HEK293 (cell line): ENCODE results near the gene ZC3H18.

Experiments used
- CTCF ChIA-PET: fragments of 350-600 bp; formaldehyde crosslinking; extraction: SDS; loops from one replicate; lab custom pipeline; 2021; ENCODE audit warnings: antibody characterized with exemption; lab: Yijun Ruan, JAX
- POLR2A ChIA-PET: fragments of 300-600 bp; formaldehyde crosslinking; extraction: SDS; loops from one replicate; lab custom pipeline; 2020; ENCODE audit warnings: antibody characterized with exemption, inconsistent platforms; lab: Yijun Ruan, JAX
- H3K27ac ChIP-seq: fragments of 200-500 bp; sonication (Bioruptor generic); 2 replicates; pipeline ENCODE4 v1.5.1; 2014; ENCODE audit warnings: low read depth, low read length, control low read depth, inconsistent platforms; ENCODE audit errors: extremely low read depth
- H3K36me3 ChIP-seq, 2 experiments: fragments of 200-500 bp in 1 of 2; sonication (Bioruptor generic) in 1 of 2; 1 replicate in 1 of 2; 2 replicates in 1 of 2; pipeline ENCODE4 v1.5.1; 2014 to 2017; ENCODE audit warnings: inconsistent platforms in 2 of 2, low read length in 2 of 2; ENCODE audit not compliant: control insufficient read depth in 2 of 2, insufficient read depth in 1 of 2
- H3K4me1 ChIP-seq: fragments of 200-500 bp; sonication (Bioruptor generic); 2 replicates; pipeline ENCODE4 v1.5.1; 2014; ENCODE audit warnings: mild to moderate bottlenecking, low read length, inconsistent platforms; ENCODE audit not compliant: control insufficient read depth, insufficient read depth
- H3K4me3 ChIP-seq: 2 replicates; pipeline ENCODE4 v1.5.1; 2011; ENCODE audit warnings: low read depth, mild to moderate bottlenecking, control low read depth, low read length, moderate library complexity
- H3K9me3 ChIP-seq: fragments of 200-500 bp; sonication (Bioruptor generic); 2 replicates; pipeline ENCODE4 v1.5.1; 2014; ENCODE audit warnings: low read depth, low read length, inconsistent platforms; ENCODE audit not compliant: control insufficient read depth, insufficient read depth
- GLI2 ChIP-seq: fragments of 450-650 bp; formaldehyde crosslinking; IDR thresholded peaks from 2 replicates; pipeline ENCODE4; 2017; ENCODE audit warnings: missing biosample characterization, missing genetic modification characterization, low read depth, borderline replicate concordance
- KLF1 ChIP-seq: fragments of 450-650 bp; formaldehyde crosslinking; IDR thresholded peaks from 2 replicates; pipeline ENCODE4 v1.5.1; 2016; ENCODE audit warnings: missing biosample characterization, missing genetic modification characterization
- KLF7 ChIP-seq: fragments of 450-650 bp; formaldehyde crosslinking; IDR thresholded peaks from 2 replicates; pipeline ENCODE4 v1.5.1; 2016; ENCODE audit warnings: missing biosample characterization, missing genetic modification characterization, borderline replicate concordance
- KLF8 ChIP-seq: fragments of 450-650 bp; formaldehyde crosslinking; IDR thresholded peaks from 2 replicates; pipeline ENCODE4 v1.5.1; 2016; ENCODE audit warnings: missing biosample characterization, missing genetic modification characterization
- KLF9 ChIP-seq: fragments of 450-650 bp; formaldehyde crosslinking; IDR thresholded peaks from 2 replicates; pipeline ENCODE4 v1.5.1; 2016; ENCODE audit warnings: missing biosample characterization, missing genetic modification characterization, low read depth
- SP2 ChIP-seq: fragments of 450-650 bp; formaldehyde crosslinking; IDR thresholded peaks from 2 replicates; pipeline ENCODE4 v1.5.1; 2016; ENCODE audit warnings: missing biosample characterization, missing genetic modification characterization
- SP3 ChIP-seq: fragments of 450-650 bp; formaldehyde crosslinking; IDR thresholded peaks from 2 replicates; pipeline ENCODE4 v1.5.1; 2016; ENCODE audit warnings: missing biosample characterization, missing genetic modification characterization
- SP7 ChIP-seq: fragments of 450-650 bp; formaldehyde crosslinking; IDR thresholded peaks from 2 replicates; pipeline ENCODE4 v1.5.1; 2016; ENCODE audit warnings: missing biosample characterization, missing genetic modification characterization
- ZBTB7A ChIP-seq: fragments of 450-650 bp; formaldehyde crosslinking; IDR thresholded peaks from 2 replicates; pipeline ENCODE4 v1.5.1; 2016; ENCODE audit warnings: low read depth, missing biosample characterization, missing genetic modification characterization
- ZBTB8A ChIP-seq: fragments of 450-650 bp; formaldehyde crosslinking; IDR thresholded peaks from 2 replicates; pipeline ENCODE4 v1.5.1; 2016; ENCODE audit warnings: missing biosample characterization, missing genetic modification characterization
- ZEB2 ChIP-seq: fragments of 450-650 bp; formaldehyde crosslinking; IDR thresholded peaks from 2 replicates; pipeline ENCODE4 v1.5.1; 2016; ENCODE audit warnings: missing biosample characterization, missing genetic modification characterization
- ZFP37 ChIP-seq: fragments of 450-650 bp; formaldehyde crosslinking; IDR thresholded peaks from 2 replicates; pipeline ENCODE4 v1.5.1; 2016; ENCODE audit warnings: missing biosample characterization, missing genetic modification characterization
- ZNF138 ChIP-seq: fragments of 450-650 bp; formaldehyde crosslinking; IDR thresholded peaks from 2 replicates; pipeline ENCODE4 v1.5.1; 2016; ENCODE audit warnings: missing biosample characterization, missing genetic modification characterization, borderline replicate concordance
- ZNF2 ChIP-seq: fragments of 450-650 bp; formaldehyde crosslinking; IDR thresholded peaks from 2 replicates; pipeline ENCODE4 v1.5.1; 2016; ENCODE audit warnings: missing biosample characterization, missing genetic modification characterization
- ZNF416 ChIP-seq: fragments of 450-650 bp; formaldehyde crosslinking; IDR thresholded peaks from 2 replicates; pipeline ENCODE4 v1.5.1; 2016; ENCODE audit warnings: missing biosample characterization, missing genetic modification characterization
- ZNF473 ChIP-seq: fragments of 450-650 bp; formaldehyde crosslinking; IDR thresholded peaks from 2 replicates; pipeline ENCODE4 v1.5.1; 2017; ENCODE audit warnings: missing biosample characterization, missing genetic modification characterization
- ZNF530 ChIP-seq: fragments of 450-650 bp; formaldehyde crosslinking; IDR thresholded peaks from 2 replicates; pipeline ENCODE4 v1.5.1; 2016; ENCODE audit warnings: low read depth, missing biosample characterization, missing genetic modification characterization
- ZNF561 ChIP-seq: fragments of 450-650 bp; IDR thresholded peaks from 2 replicates; pipeline ENCODE4 v1.5.1; 2018; ENCODE audit warnings: missing biosample characterization, missing genetic modification characterization, borderline replicate concordance
- ZNF629 ChIP-seq: fragments of 450-650 bp; formaldehyde crosslinking; IDR thresholded peaks from 2 replicates; pipeline ENCODE4 v1.5.1; 2017; ENCODE audit warnings: missing biosample characterization, missing genetic modification characterization
- ZNF843 ChIP-seq: fragments of 450-650 bp; formaldehyde crosslinking; IDR thresholded peaks from 2 replicates; pipeline ENCODE4 v1.5.1; 2016; ENCODE audit warnings: missing biosample characterization, missing genetic modification characterization
- ZXDB ChIP-seq: fragments of 450-650 bp; formaldehyde crosslinking; IDR thresholded peaks from 2 replicates; pipeline ENCODE4 v1.5.1; 2016; ENCODE audit warnings: missing biosample characterization, missing genetic modification characterization
- TF ChIP-seq, protein P1 (sequence below): fragments of 450-650 bp; formaldehyde crosslinking; IDR thresholded peaks from 2 replicates; pipeline ENCODE4 v1.5.1; 2016; ENCODE audit warnings: missing biosample characterization, missing genetic modification characterization, borderline replicate concordance
- TF ChIP-seq, protein P2 (sequence below): fragments of 450-650 bp; formaldehyde crosslinking; conservative IDR thresholded peaks from 2 replicates; pipeline ENCODE4 v1.5.1; 2016; ENCODE audit warnings: low read depth, missing biosample characterization, missing genetic modification characterization
- TF ChIP-seq, protein P3 (sequence below): fragments of 450-650 bp; formaldehyde crosslinking; IDR thresholded peaks from 2 replicates; pipeline ENCODE4 v1.5.1; 2016; ENCODE audit warnings: missing biosample characterization, missing genetic modification characterization
- TF ChIP-seq, protein P4 (sequence below): fragments of 450-650 bp; formaldehyde crosslinking; optimal IDR thresholded peaks from 2 replicates; pipeline ENCODE3; 2016; ENCODE audit warnings: missing biosample characterization, mild to moderate bottlenecking, missing genetic modification characterization
- TF ChIP-seq, protein P5 (sequence below): sonication (generic); formaldehyde crosslinking; IDR thresholded peaks from 2 replicates; pipeline ENCODE4 v1.8.1; 2022; ENCODE audit warnings: mild to moderate bottlenecking, moderate library complexity, missing genetic modification reagents
- TF ChIP-seq, protein P6 (sequence below): fragments of 450-650 bp; formaldehyde crosslinking; IDR thresholded peaks from 2 replicates; pipeline ENCODE4 v1.5.1; 2016; ENCODE audit warnings: missing biosample characterization, missing genetic modification characterization

The ZC3H18 gene

DNA sequence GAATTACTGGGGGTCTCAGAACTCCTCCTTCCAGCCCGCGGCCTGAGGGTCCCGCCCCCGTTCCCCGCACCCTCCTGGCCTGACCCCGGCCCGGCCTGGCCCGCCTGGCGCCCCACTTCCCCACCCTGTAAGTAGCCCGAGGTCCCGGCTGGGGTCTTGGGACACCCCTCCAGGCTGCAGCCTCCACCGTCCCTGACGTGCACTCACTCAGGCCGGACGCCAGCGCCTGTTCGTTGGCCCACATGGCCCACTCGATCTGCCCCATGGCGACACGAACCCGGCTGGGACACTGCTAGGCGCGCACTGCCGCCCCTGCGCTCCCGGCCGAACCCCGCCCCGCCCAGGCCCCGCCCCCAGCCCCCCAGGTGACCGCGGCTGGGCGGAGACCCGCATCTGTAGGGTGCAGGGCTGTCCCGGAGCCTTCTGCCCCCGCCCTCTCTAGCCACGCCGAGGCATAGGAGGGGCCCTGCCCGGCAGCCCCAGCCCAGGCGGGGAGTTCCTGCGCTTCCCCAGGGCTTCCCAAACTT lies 80.6 kb downstream of the ZC3H18 start, which contains the start of gene CYBA:
TSS of gene CYBA (minus strand) at position 305 of the 527 bp plus-strand sequence. CDS start at position 265, 40 bp downstream.
- ChIA-PET CTCF (interaction anchor here (0.7 kb wide), 1 partner anchor 852 kb away, joined by 3 read pairs; no protein-coding TSS in a partner anchor), POLR2A (no interaction called here)
- H3K36me3 ChIP-seq: peaks cover 0 to 21% of the 10 kb centered on the region in 2 experiments; a peak in 2 of 3 replicates
- H3K27ac ChIP-seq: peak within 1 kb of the TSS; percentile 73; the same call in 1 of the 2 replicates
- peaks cover 7% of the 10 kb centered on the region; the same call in 1 of the 2 replicates for H3K4me1 ChIP-seq
- peak within 1 kb of the TSS; percentile 75 for H3K4me3 ChIP-seq
- no peaks in the 10 kb centered on the region for H3K9me3 ChIP-seq
- TF ChIP-seq ZNF473 (tag by site-specific recombination): no peak
- TF ChIP-seq SP3: peak; percentile 58; the same call in 1 of the 2 replicates
- TF ChIP-seq, protein P1, sequence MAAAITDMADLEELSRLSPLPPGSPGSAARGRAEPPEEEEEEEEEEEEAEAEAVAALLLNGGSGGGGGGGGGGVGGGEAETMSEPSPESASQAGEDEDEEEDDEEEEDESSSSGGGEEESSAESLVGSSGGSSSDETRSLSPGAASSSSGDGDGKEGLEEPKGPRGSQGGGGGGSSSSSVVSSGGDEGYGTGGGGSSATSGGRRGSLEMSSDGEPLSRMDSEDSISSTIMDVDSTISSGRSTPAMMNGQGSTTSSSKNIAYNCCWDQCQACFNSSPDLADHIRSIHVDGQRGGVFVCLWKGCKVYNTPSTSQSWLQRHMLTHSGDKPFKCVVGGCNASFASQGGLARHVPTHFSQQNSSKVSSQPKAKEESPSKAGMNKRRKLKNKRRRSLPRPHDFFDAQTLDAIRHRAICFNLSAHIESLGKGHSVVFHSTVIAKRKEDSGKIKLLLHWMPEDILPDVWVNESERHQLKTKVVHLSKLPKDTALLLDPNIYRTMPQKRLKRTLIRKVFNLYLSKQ (tag by site-specific recombination): no peak
- TF ChIP-seq GLI2: no peak
- TF ChIP-seq ZNF629: 0 out of 2 replicates have a peak, but pooled peaks have one; percentile 10
- 0 out of 2 replicates have a peak, but pooled peaks have one; percentile 20 for TF ChIP-seq ZNF843
- no peak for TF ChIP-seq ZNF530
- TF ChIP-seq ZNF561 (tag by site-specific recombination): no peak
- 0 out of 2 replicates have a peak, but pooled peaks have one; percentile 49 for TF ChIP-seq SP7 (tag by site-specific recombination)
- TF ChIP-seq, protein P2, sequence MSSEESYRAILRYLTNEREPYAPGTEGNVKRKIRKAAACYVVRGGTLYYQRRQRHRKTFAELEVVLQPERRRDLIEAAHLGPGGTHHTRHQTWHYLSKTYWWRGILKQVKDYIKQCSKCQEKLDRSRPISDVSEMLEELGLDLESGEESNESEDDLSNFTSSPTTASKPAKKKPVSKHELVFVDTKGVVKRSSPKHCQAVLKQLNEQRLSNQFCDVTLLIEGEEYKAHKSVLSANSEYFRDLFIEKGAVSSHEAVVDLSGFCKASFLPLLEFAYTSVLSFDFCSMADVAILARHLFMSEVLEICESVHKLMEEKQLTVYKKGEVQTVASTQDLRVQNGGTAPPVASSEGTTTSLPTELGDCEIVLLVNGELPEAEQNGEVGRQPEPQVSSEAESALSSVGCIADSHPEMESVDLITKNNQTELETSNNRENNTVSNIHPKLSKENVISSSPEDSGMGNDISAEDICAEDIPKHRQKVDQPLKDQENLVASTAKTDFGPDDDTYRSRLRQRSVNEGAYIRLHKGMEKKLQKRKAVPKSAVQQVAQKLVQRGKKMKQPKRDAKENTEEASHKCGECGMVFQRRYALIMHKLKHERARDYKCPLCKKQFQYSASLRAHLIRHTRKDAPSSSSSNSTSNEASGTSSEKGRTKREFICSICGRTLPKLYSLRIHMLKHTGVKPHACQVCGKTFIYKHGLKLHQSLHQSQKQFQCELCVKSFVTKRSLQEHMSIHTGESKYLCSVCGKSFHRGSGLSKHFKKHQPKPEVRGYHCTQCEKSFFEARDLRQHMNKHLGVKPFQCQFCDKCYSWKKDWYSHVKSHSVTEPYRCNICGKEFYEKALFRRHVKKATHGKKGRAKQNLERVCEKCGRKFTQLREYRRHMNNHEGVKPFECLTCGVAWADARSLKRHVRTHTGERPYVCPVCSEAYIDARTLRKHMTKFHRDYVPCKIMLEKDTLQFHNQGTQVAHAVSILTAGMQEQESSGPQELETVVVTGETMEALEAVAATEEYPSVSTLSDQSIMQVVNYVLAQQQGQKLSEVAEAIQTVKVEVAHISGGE (tag by site-specific recombination): peak; percentile 29; the same call in 1 of the 2 replicates
- TF ChIP-seq KLF9: peak; percentile 52
- TF ChIP-seq SP2 (tag by site-specific recombination): peak; percentile 42
- peak; percentile 73 for TF ChIP-seq KLF1 (tag by site-specific recombination)
- peak; percentile 40; the same call in 1 of the 2 replicates for TF ChIP-seq KLF8
- 0 out of 2 replicates have a peak, but pooled peaks have one; percentile 20 for TF ChIP-seq ZEB2 (tag by site-specific recombination)
- TF ChIP-seq ZNF138 (tag by site-specific recombination): no peak
- TF ChIP-seq KLF7 (tag by site-specific recombination): peak; percentile 53; the same call in 1 of the 2 replicates
- TF ChIP-seq, protein P3, sequence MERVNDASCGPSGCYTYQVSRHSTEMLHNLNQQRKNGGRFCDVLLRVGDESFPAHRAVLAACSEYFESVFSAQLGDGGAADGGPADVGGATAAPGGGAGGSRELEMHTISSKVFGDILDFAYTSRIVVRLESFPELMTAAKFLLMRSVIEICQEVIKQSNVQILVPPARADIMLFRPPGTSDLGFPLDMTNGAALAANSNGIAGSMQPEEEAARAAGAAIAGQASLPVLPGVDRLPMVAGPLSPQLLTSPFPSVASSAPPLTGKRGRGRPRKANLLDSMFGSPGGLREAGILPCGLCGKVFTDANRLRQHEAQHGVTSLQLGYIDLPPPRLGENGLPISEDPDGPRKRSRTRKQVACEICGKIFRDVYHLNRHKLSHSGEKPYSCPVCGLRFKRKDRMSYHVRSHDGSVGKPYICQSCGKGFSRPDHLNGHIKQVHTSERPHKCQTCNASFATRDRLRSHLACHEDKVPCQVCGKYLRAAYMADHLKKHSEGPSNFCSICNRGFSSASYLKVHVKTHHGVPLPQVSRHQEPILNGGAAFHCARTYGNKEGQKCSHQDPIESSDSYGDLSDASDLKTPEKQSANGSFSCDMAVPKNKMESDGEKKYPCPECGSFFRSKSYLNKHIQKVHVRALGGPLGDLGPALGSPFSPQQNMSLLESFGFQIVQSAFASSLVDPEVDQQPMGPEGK (tag by site-specific recombination): peak; percentile 30
- peak; percentile 5; the same call in 1 of the 2 replicates for TF ChIP-seq ZBTB7A (tag by site-specific recombination)
- TF ChIP-seq ZNF2: no peak
- peak; percentile 94 for TF ChIP-seq ZXDB (tag by site-specific recombination)
- TF ChIP-seq, protein P4, sequence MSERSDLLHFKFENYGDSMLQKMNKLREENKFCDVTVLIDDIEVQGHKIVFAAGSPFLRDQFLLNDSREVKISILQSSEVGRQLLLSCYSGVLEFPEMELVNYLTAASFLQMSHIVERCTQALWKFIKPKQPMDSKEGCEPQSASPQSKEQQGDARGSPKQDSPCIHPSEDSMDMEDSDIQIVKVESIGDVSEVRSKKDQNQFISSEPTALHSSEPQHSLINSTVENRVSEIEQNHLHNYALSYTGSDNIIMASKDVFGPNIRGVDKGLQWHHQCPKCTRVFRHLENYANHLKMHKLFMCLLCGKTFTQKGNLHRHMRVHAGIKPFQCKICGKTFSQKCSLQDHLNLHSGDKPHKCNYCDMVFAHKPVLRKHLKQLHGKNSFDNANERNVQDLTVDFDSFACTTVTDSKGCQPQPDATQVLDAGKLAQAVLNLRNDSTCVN (tag by site-specific recombination): peak; percentile 66
- TF ChIP-seq ZFP37: 0 out of 2 replicates have a peak, but pooled peaks have one; percentile 28
- TF ChIP-seq ZNF416 (tag by site-specific recombination): no peak
- TF ChIP-seq ZBTB8A: peak; percentile 44; the same call in 1 of the 2 replicates
- TF ChIP-seq, protein P5, sequence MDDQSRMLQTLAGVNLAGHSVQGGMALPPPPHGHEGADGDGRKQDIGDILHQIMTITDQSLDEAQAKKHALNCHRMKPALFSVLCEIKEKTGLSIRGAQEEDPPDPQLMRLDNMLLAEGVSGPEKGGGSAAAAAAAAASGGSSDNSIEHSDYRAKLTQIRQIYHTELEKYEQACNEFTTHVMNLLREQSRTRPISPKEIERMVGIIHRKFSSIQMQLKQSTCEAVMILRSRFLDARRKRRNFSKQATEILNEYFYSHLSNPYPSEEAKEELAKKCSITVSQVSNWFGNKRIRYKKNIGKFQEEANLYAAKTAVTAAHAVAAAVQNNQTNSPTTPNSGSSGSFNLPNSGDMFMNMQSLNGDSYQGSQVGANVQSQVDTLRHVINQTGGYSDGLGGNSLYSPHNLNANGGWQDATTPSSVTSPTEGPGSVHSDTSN (CRISPR knock-in tag): peak; percentile 40; the same call in 1 of the 2 replicates
- TF ChIP-seq, protein P6, sequence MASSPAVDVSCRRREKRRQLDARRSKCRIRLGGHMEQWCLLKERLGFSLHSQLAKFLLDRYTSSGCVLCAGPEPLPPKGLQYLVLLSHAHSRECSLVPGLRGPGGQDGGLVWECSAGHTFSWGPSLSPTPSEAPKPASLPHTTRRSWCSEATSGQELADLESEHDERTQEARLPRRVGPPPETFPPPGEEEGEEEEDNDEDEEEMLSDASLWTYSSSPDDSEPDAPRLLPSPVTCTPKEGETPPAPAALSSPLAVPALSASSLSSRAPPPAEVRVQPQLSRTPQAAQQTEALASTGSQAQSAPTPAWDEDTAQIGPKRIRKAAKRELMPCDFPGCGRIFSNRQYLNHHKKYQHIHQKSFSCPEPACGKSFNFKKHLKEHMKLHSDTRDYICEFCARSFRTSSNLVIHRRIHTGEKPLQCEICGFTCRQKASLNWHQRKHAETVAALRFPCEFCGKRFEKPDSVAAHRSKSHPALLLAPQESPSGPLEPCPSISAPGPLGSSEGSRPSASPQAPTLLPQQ: peak; percentile 40; the same call in 1 of the 2 replicates
